Mesenchymal stem cell (in vitro differentiated cells and primary cell): Measurements from ENCODE around the gene PSMA1.
A peak's percentile ranks its signal among the peaks of the same experiment; 100 is the strongest.

Source experiments
- DNase-seq: peaks from one replicate; pipeline ENCODE4 v3.0.0-alpha.2; 2013
- H2AFZ ChIP-seq: one replicate; pipeline ENCODE4 v1.6.1; 2013; ENCODE audit warnings: low read depth, mild to moderate bottlenecking, control low read depth, inconsistent platforms, low read length, moderate library complexity
- H2AK5ac ChIP-seq: 2 replicates; pipeline ENCODE4 v1.6.1; 2013; ENCODE audit warnings: low read length, moderate library complexity, mild to moderate bottlenecking, inconsistent platforms; ENCODE audit not compliant: severe bottlenecking
- H2BK120ac ChIP-seq: one replicate; pipeline ENCODE4 v1.6.1; 2013; ENCODE audit warnings: low read depth, mild to moderate bottlenecking, inconsistent platforms, low read length, moderate library complexity
- H2BK12ac ChIP-seq, 2 experiments: one replicate each; pipeline ENCODE4 v1.6.1; 2013; ENCODE audit warnings: inconsistent platforms in 2 of 2, low read length in 2 of 2, mild to moderate bottlenecking in 2 of 2, moderate library complexity in 2 of 2, control low read depth in 1 of 2
- H2BK15ac ChIP-seq: one replicate; pipeline ENCODE4 v1.6.1; 2013; ENCODE audit warnings: mild to moderate bottlenecking, low read depth, inconsistent platforms; ENCODE audit not compliant: poor library complexity, severe bottlenecking
- H2BK5ac ChIP-seq: 2 replicates; pipeline ENCODE4 v1.6.1; 2013; ENCODE audit warnings: low read depth, mild to moderate bottlenecking, low read length, control low read depth, inconsistent platforms; ENCODE audit not compliant: poor library complexity, severe bottlenecking
- H3K14ac ChIP-seq, 2 experiments: one replicate each; pipeline ENCODE4 v1.6.1; 2013; ENCODE audit warnings: inconsistent platforms in 2 of 2, low read length in 2 of 2, control low read depth in 1 of 2, mild to moderate bottlenecking in 1 of 2, moderate library complexity in 1 of 2
- H3K18ac ChIP-seq, 2 experiments: one replicate each; pipeline ENCODE4 v1.6.1; 2013; ENCODE audit warnings: inconsistent platforms in 2 of 2, low read length in 2 of 2, control low read depth in 1 of 2, low read depth in 1 of 2, mild to moderate bottlenecking in 1 of 2
- H3K23ac ChIP-seq, 2 experiments: one replicate each; pipeline ENCODE4 v1.6.1; 2013; ENCODE audit warnings: inconsistent platforms in 2 of 2, low read length in 2 of 2, mild to moderate bottlenecking in 2 of 2, moderate library complexity in 2 of 2, control low read depth in 1 of 2
- H3K27ac ChIP-seq: 2 replicates; pipeline ENCODE4 v1.5.1; 2013; ENCODE audit warnings: mild to moderate bottlenecking, moderate library complexity, low read length, control low read depth, inconsistent platforms; ENCODE audit not compliant: poor library complexity, severe bottlenecking
- H3K27me3 ChIP-seq, 2 experiments: 2 replicates each; pipeline versions ENCODE4 v1.6.1 to v1.7.0; 2013; ENCODE audit warnings: low read length in 2 of 2, mild to moderate bottlenecking in 2 of 2, moderate library complexity in 2 of 2, control low read depth in 1 of 2, inconsistent platforms in 1 of 2; ENCODE audit not compliant: control insufficient read depth in 1 of 2, insufficient read depth in 1 of 2
- H3K36me3 ChIP-seq, 2 experiments: 2 replicates each; pipeline versions ENCODE4 v1.6.1 to v1.7.0; 2013; ENCODE audit warnings: low read length in 2 of 2, control low read depth in 1 of 2, inconsistent platforms in 1 of 2, low read depth in 1 of 2, mild to moderate bottlenecking in 1 of 2; ENCODE audit not compliant: insufficient read depth in 2 of 2, control insufficient read depth in 1 of 2
- H3K4ac ChIP-seq, 2 experiments: one replicate each; pipeline ENCODE4 v1.6.1; 2013; ENCODE audit warnings: inconsistent platforms in 2 of 2, low read length in 2 of 2, mild to moderate bottlenecking in 2 of 2, moderate library complexity in 2 of 2, control low read depth in 1 of 2, low read depth in 1 of 2
- H3K4me1 ChIP-seq: 2 replicates; pipeline ENCODE4 v1.6.1; 2013; ENCODE audit warnings: low read depth, low read length, control low read depth; ENCODE audit not compliant: control insufficient read depth, insufficient read depth
- H3K4me2 ChIP-seq: 2 replicates; pipeline ENCODE4 v1.6.1; 2013; ENCODE audit warnings: low read length, mild to moderate bottlenecking, inconsistent platforms; ENCODE audit not compliant: poor library complexity, severe bottlenecking
- H3K4me3 ChIP-seq, 2 experiments: 2 replicates each; pipeline versions ENCODE4 v1.5.1 to v1.7.0; 2013; ENCODE audit warnings: low read length in 2 of 2, mild to moderate bottlenecking in 2 of 2, control low read depth in 1 of 2, low read depth in 1 of 2; ENCODE audit not compliant: insufficient read depth in 1 of 2
- H3K79me1 ChIP-seq: replicated peaks from 2 replicates; pipeline ENCODE4 v1.6.1; 2013; ENCODE audit warnings: mild to moderate bottlenecking, control low read depth, low read length, inconsistent platforms; ENCODE audit not compliant: poor library complexity, severe bottlenecking
- H3K9ac ChIP-seq: 2 replicates; pipeline ENCODE4 v1.7.0; 2013; ENCODE audit warnings: mild to moderate bottlenecking, low read length, moderate library complexity
- H3K9me3 ChIP-seq: 2 replicates; pipeline ENCODE4 v1.7.0; 2013; ENCODE audit warnings: mild to moderate bottlenecking, low read length; ENCODE audit not compliant: control insufficient read depth
- H4K8ac ChIP-seq: one replicate; pipeline ENCODE4 v1.6.1; 2013; ENCODE audit warnings: inconsistent platforms, mild to moderate bottlenecking, low read length, moderate library complexity
- H4K91ac ChIP-seq: one replicate; pipeline ENCODE4 v1.6.1; 2013; ENCODE audit warnings: mild to moderate bottlenecking, low read length, inconsistent platforms
- WGBS: methylation state at CpG from one replicate; pipeline ENCODE4 v1.1.7; 2013; ENCODE audit warnings: mixed read lengths; 5-methylcytosine and 5-hydroxymethylcytosine counted together

The PSMA1 gene

DNA sequence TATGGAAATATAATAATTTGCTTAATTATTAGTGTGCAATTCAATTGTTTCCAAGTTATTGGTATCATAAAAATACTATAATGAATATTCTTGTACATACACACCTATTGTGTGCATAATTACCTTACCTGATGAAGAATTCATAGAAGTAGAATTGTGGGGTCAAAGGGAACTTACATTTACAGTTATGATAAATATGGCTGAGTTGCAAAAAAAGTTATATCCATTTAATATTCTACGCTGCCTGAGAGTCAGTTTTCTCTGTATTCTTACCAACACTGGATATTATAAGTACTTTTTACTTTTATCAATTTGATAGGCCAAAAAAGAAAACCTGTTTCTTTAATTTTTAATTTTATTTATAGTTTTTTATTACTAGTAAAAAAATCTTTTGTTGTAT lies 2.1 kb upstream of the PSMA1 start:
- WGBS, result no CpG with 5 or more reads among the region's 1 CpG
- Histone ChIP-seq H2BK5ac (no peak overlapping the region), H2BK120ac (no peak overlapping the region), H2BK15ac (no peak overlapping the region), H2AFZ (no peak overlapping the region), H4K91ac (no peak overlapping the region), H3K27ac (no peak overlapping the region), H3K4me1 (peaks cover 5% of the 10 kb centered on the region), H4K8ac (no peak overlapping the region), H3K14ac (no peak overlapping the region), H3K36me3 (peaks cover 3 to 13% of the 10 kb centered on the region in 2 experiments), H3K4ac (no peak overlapping the region), H3K23ac (no peak overlapping the region), H3K4me3 (no peak overlapping the region), H3K9ac (no peak overlapping the region), H3K18ac (no peak overlapping the region), H3K79me1 (no peaks in the 10 kb centered on the region), H3K9me3 (no peaks in the 10 kb centered on the region), H2AK5ac (no peak overlapping the region), H2BK12ac (no peak overlapping the region), H3K27me3 (no peaks in the 10 kb centered on the region), H3K4me2 (no peak overlapping the region)
- no peak for DNase-seq

- Histone ChIP-seq H3K9me3 (no peaks in the 10 kb centered on the region), H2BK120ac (no peak overlapping the region), H3K4me1 (peaks cover 5% of the 10 kb centered on the region), H3K14ac (peak overlapping the region in 1 of 2 experiments; percentile 61), H4K91ac (peak overlapping the region; percentile 70), H3K18ac (peak overlapping the region; percentile 52 to 73), H3K27me3 (no peaks in the 10 kb centered on the region), H3K27ac (peak overlapping the region; percentile 35), H3K9ac (peak overlapping the region; percentile 100), H3K79me1 (peaks cover 4% of the 10 kb centered on the region), H2BK5ac (no peak overlapping the region), H3K36me3 (peaks cover 7 to 27% of the 10 kb centered on the region in 2 experiments), H3K4me2 (peak overlapping the region; percentile 68), H4K8ac (peak overlapping the region; percentile 45), H2BK15ac (no peak overlapping the region), H2BK12ac (no peak overlapping the region), H3K23ac (no peak overlapping the region), H2AK5ac (no peak overlapping the region), H2AFZ (peak overlapping the region; percentile 68), H3K4ac (no peak overlapping the region), H3K4me3 (peak overlapping the region; percentile 78 to 96)
- no peak for DNase-seq
- 33% methylated on average over 11 of the region's 11 CpGs for WGBS
Observed at GRCh38 chr11:14520747-14521151, 563 bp upstream of the PSMA1 start.

- peak overlapping the region; percentile 100 for H3K9ac ChIP-seq
- H3K4me1 ChIP-seq, result peaks cover 5% of the 10 kb centered on the region
- H4K8ac ChIP-seq, result peak overlapping the region; percentile 71
- H3K23ac ChIP-seq, result no peak overlapping the region
- peak overlapping the region; percentile 61 for H2BK120ac ChIP-seq
- H2AK5ac ChIP-seq, result no peak overlapping the region
- peak overlapping the region; percentile 95 for H3K27ac ChIP-seq
- no peaks in the 10 kb centered on the region for H3K9me3 ChIP-seq
- peak overlapping the region; percentile 89 for H2BK5ac ChIP-seq
- peak overlapping the region; percentile 96 to 98 for H3K4ac ChIP-seq
- H3K14ac ChIP-seq, result no peak overlapping the region
- H2BK12ac ChIP-seq, result no peak overlapping the region
- H3K4me2 ChIP-seq, result peak overlapping the region; percentile 68
- H4K91ac ChIP-seq, result peak overlapping the region; percentile 96
- no peak overlapping the region for H2BK15ac ChIP-seq
- H3K4me3 ChIP-seq, result peak overlapping the region; percentile 78 to 96
- H3K36me3 ChIP-seq, result peaks cover 10 to 38% of the 10 kb centered on the region in 2 experiments
- no peaks in the 10 kb centered on the region for H3K27me3 ChIP-seq
- DNase-seq, result no peak
- peak overlapping the region in 1 of 2 experiments; percentile 97 for H3K18ac ChIP-seq
- WGBS, result 2% methylated on average over 7 of the region's 10 CpGs
- H3K79me1 ChIP-seq, result peaks cover 4% of the 10 kb centered on the region
- H2AFZ ChIP-seq, result no peak overlapping the region
Observed at GRCh38 chr11:14519597-14519916, 629 bp downstream of the PSMA1 start.

- Histone ChIP-seq H3K4me2 (peak overlapping the region; percentile 16), H3K79me1 (peaks cover 4% of the 10 kb centered on the region), H2BK12ac (no peak overlapping the region), H3K27ac (no peak overlapping the region), H3K9ac (peak overlapping the region; percentile 100), H2AFZ (no peak overlapping the region), H2BK120ac (no peak overlapping the region), H2AK5ac (no peak overlapping the region), H4K8ac (no peak overlapping the region), H3K4me3 (peak overlapping the region in 1 of 2 experiments; percentile 96), H2BK15ac (no peak overlapping the region), H3K14ac (no peak overlapping the region), H3K4ac (no peak overlapping the region), H3K36me3 (peaks cover 10 to 45% of the 10 kb centered on the region in 2 experiments), H3K18ac (no peak overlapping the region), H4K91ac (no peak overlapping the region), H3K27me3 (no peaks in the 10 kb centered on the region), H3K9me3 (no peaks in the 10 kb centered on the region), H3K4me1 (peaks cover 5% of the 10 kb centered on the region), H3K23ac (no peak overlapping the region), H2BK5ac (no peak overlapping the region)
- 94% methylated on average over 2 of the region's 3 CpGs for WGBS
- DNase-seq, result no peak
Observed at GRCh38 chr11:14518820-14519219, 1.4 kb downstream of the PSMA1 start.
